Kidney (tissue), 14 donors: ENCODE data around the gene THAP8. TPM values are rescaled to one million over a fixed set of nuclear protein-coding genes. Genes with fewer than 3 reads are reported as not detected.

Experiments used
- DNase-seq, 5 donors: peaks; one replicate each; pipeline ENCODE4 v3.0.0-alpha.2; 2013 to 2020
- FAIRE-seq: peaks from 2 replicates; lab custom pipeline; 2012; peaks lifted over from hg19 to GRCh38; lab: Jason Lieb, UNC
- H3K27ac ChIP-seq, 2 donors: one replicate each; pipeline ENCODE4 v1.7.0; 2013; ENCODE audit warnings: low read depth in 2 of 2, low read length in 2 of 2, inconsistent platforms in 1 of 2
- H3K27me3 ChIP-seq: one replicate; pipeline ENCODE4 v1.7.1; 2013; ENCODE audit warnings: low read length, inconsistent platforms; ENCODE audit not compliant: control insufficient read depth, insufficient read depth
- H3K36me3 ChIP-seq, 3 donors: one replicate each; pipeline versions ENCODE4 v1.7.0 to v1.7.1; 2013; ENCODE audit warnings: low read length in 3 of 3, control low read depth in 1 of 3, inconsistent platforms in 1 of 3; ENCODE audit not compliant: insufficient read depth in 3 of 3, control insufficient read depth in 2 of 3
- H3K4me1 ChIP-seq, 3 donors: one replicate each; pipeline versions ENCODE4 v1.7.0 to v1.7.1; 2013; ENCODE audit warnings: low read length in 3 of 3, inconsistent platforms in 1 of 3, low read depth in 1 of 3; ENCODE audit not compliant: control insufficient read depth in 2 of 3, insufficient read depth in 2 of 3
- H3K4me3 ChIP-seq, 3 donors: one replicate each; pipeline versions ENCODE4 v1.7.0 to v1.8.1; 2013; ENCODE audit warnings: low read length in 3 of 3, control low read depth in 1 of 3, inconsistent platforms in 1 of 3
- H3K9ac ChIP-seq, 3 donors: one replicate each; pipeline versions ENCODE4 v1.7.0 to v1.7.1; 2013; ENCODE audit warnings: low read length in 3 of 3, control low read depth in 1 of 3, inconsistent platforms in 1 of 3
- H3K9me3 ChIP-seq, 3 donors: one replicate each; pipeline versions ENCODE4 v1.7.0 to v1.7.1; 2013; ENCODE audit warnings: low read length in 3 of 3, control low read depth in 1 of 3, inconsistent platforms in 1 of 3; ENCODE audit not compliant: control insufficient read depth in 2 of 3, insufficient read depth in 1 of 3
- CTCF ChIP-seq: IDR thresholded peaks from 3 replicates; pipeline ENCODE4 v1.5.1; 2012; ENCODE audit warnings: mild to moderate bottlenecking, moderate library complexity, borderline replicate concordance; ENCODE audit not compliant: insufficient read depth; ENCODE audit errors: extremely low read depth
- intact Hi-C: fragments of 100-400 bp; cut with DNase I; formaldehyde crosslinking; loops from one replicate; pipeline ENCODE4 v1.11.1; 2022
- polyA plus RNA-seq: library from polyadenylated mRNA; stranded (reverse); fragments of 350-450 nt; fragmentation: Illumina TruSeq; extraction: RNeasy Lipid Tissue Mini Kit (QIAGEN cat#74804); gene quantifications from one replicate; pipeline ENCODE4 v1.2.3, GENCODE V29; 2014; ENCODE audit warnings: low read depth, low replicate concordance; ENCODE audit not compliant: insufficient read depth
- total RNA-seq: library from RNA; stranded (reverse); fragmentation: NEBNext Ultra II Directional; extraction: Animal tissue kit (Norgen Biotek cat#: 25700); gene quantifications from one replicate; pipeline ENCODE4 v1.2.1, GENCODE V29; 2021
- donor health status: control.
- donor health status: control.
- donor health status: control.
- donor health status: control.
- donor health status: control.
- donor health status: DM: yes; HTN: yes; CAD: no.
- donor health status: Normal renal cell carcinoma (clear cell type).

THAP8 gene
- total and polyA plus RNA-seq, 2 donors from 2014 or later: 3.7 to 10.3 TPM

- intact Hi-C loops: no loop called here
- FAIRE-seq: no peak
These were observed 67.2 kb downstream of the THAP8 start for GRCh38 chr19:35986664-35987570.

GRCh38 chr19:35986111-35986510, 68.0 kb downstream of the THAP8 start:
- no peaks in the 10 kb centered on the region for H3K4me1 ChIP-seq
- no peak for FAIRE-seq
- no peak overlapping the region for H3K4me3 ChIP-seq
- no peaks in the 10 kb centered on the region for H3K36me3 ChIP-seq
- H3K27me3 ChIP-seq: no peaks in the 10 kb centered on the region
- no peaks in the 10 kb centered on the region for H3K9me3 ChIP-seq
- TF ChIP-seq CTCF: no peak
- intact Hi-C loops: no loop called here
- H3K27ac ChIP-seq: no peak overlapping the region
- no peak for DNase-seq
- H3K9ac ChIP-seq: no peak overlapping the region

More at GRCh38 chr19:35986664-35987570, 67.2 kb downstream of the THAP8 start:
- H3K27me3 ChIP-seq: no peaks in the 10 kb centered on the region
- peak in 4 of 5 donors; percentile 24 to 58 (median 34) for DNase-seq
- H3K4me1 ChIP-seq: no peaks in the 10 kb centered on the region
- H3K27ac ChIP-seq: no peak overlapping the region
- no peak overlapping the region for H3K9ac ChIP-seq
- no peaks in the 10 kb centered on the region for H3K36me3 ChIP-seq
- no peaks in the 10 kb centered on the region for H3K9me3 ChIP-seq
- no peak for TF ChIP-seq CTCF
- H3K4me3 ChIP-seq: no peak overlapping the region

Other genes with a start within 250 kb of the THAP8 start
- gene PRODH2, start 241.4 kb downstream of the THAP8 start, total RNA-seq: 9.0 TPM
- 409 TPM for gene PRODH2, start 241.4 kb downstream of the THAP8 start, polyA plus RNA-seq
- gene NPHS1, start 201.8 kb downstream of the THAP8 start, total RNA-seq: 0.25 TPM
- gene NPHS1, start 201.8 kb downstream of the THAP8 start, polyA plus RNA-seq: 39.7 TPM
- gene KIRREL2, start 197.4 kb downstream of the THAP8 start, total RNA-seq: not detected
- gene KIRREL2, start 197.4 kb downstream of the THAP8 start, polyA plus RNA-seq: 0.82 TPM
- 3.8 TPM for gene APLP1, start 185.7 kb downstream of the THAP8 start, total RNA-seq
- 13.6 TPM for gene APLP1, start 185.7 kb downstream of the THAP8 start, polyA plus RNA-seq
- 23.9 TPM for gene NFKBID, start 153.7 kb downstream of the THAP8 start, total RNA-seq
- gene NFKBID, start 153.7 kb downstream of the THAP8 start, polyA plus RNA-seq: 1.9 TPM
- gene HCST, start 151.8 kb downstream of the THAP8 start, total RNA-seq: 16.7 TPM
- 10.6 TPM for gene HCST, start 151.8 kb downstream of the THAP8 start, polyA plus RNA-seq
- gene TYROBP, start 146.0 kb downstream of the THAP8 start, total RNA-seq: 77.6 TPM
- 64.2 TPM for gene TYROBP, start 146.0 kb downstream of the THAP8 start, polyA plus RNA-seq
- 9.4 TPM for gene LRFN3, start 117.9 kb downstream of the THAP8 start, total RNA-seq
- 8.2 TPM for gene LRFN3, start 117.9 kb downstream of the THAP8 start, polyA plus RNA-seq
- gene SDHAF1, start 59.1 kb downstream of the THAP8 start, total RNA-seq: 15.0 TPM
- gene SDHAF1, start 59.1 kb downstream of the THAP8 start, polyA plus RNA-seq: 34.3 TPM
- gene SYNE4, start 45.5 kb downstream of the THAP8 start, total RNA-seq: 7.0 TPM
- 15.7 TPM for gene SYNE4, start 45.5 kb downstream of the THAP8 start, polyA plus RNA-seq
- 21.5 TPM for gene ALKBH6, start 40.1 kb downstream of the THAP8 start, total RNA-seq
- gene ALKBH6, start 40.1 kb downstream of the THAP8 start, polyA plus RNA-seq: 21.7 TPM
- 10.3 TPM for gene CLIP3, start 21.4 kb downstream of the THAP8 start, total RNA-seq
- gene CLIP3, start 21.4 kb downstream of the THAP8 start, polyA plus RNA-seq: 12.3 TPM
- gene WDR62, start 612 bp upstream of the THAP8 start, total RNA-seq: 0.69 TPM
- 0.58 TPM for gene WDR62, start 612 bp upstream of the THAP8 start, polyA plus RNA-seq
- gene OVOL3, start 56.9 kb upstream of the THAP8 start, total RNA-seq: not detected
- gene OVOL3, start 56.9 kb upstream of the THAP8 start, polyA plus RNA-seq: not detected
- 59.9 TPM for gene POLR2I, start 60.6 kb upstream of the THAP8 start, total RNA-seq
- 119 TPM for gene POLR2I, start 60.6 kb upstream of the THAP8 start, polyA plus RNA-seq
- 144 TPM for gene TBCB, start 61.2 kb upstream of the THAP8 start, total RNA-seq
- gene TBCB, start 61.2 kb upstream of the THAP8 start, polyA plus RNA-seq: 242 TPM
- gene CAPNS1, start 85.8 kb upstream of the THAP8 start, total RNA-seq: 861 TPM
- 1,098 TPM for gene CAPNS1, start 85.8 kb upstream of the THAP8 start, polyA plus RNA-seq
- gene COX7A1, start 98.2 kb upstream of the THAP8 start, total RNA-seq: 56.2 TPM
- 199 TPM for gene COX7A1, start 98.2 kb upstream of the THAP8 start, polyA plus RNA-seq
- gene ZNF565, start 160.4 kb upstream of the THAP8 start, total RNA-seq: 4.6 TPM
- 1.5 TPM for gene ZNF565, start 160.4 kb upstream of the THAP8 start, polyA plus RNA-seq
- gene ZNF146, start 160.8 kb upstream of the THAP8 start, total RNA-seq: 50.8 TPM
- gene ZNF146, start 160.8 kb upstream of the THAP8 start, polyA plus RNA-seq: 21.0 TPM